Aorta (tissue), 5 donors: ENCODE measurements around the gene GPRC5D. TPM values are rescaled to one million over a fixed set of nuclear protein-coding genes. Genes with fewer than 3 reads are reported as not detected.

Source experiments
- ATAC-seq: fragments of 200-7000 bp; cut with Tn5 transposase; one replicate; pipeline ENCODE4 v1.9.1; 2022; ENCODE audit warnings: moderate library complexity; ENCODE audit not compliant: low FRiP score
- DNase-seq, 2 donors: peaks; one replicate each; pipeline ENCODE4 v3.0.0-alpha.2; 2020
- H3K27ac ChIP-seq, 2 donors: one replicate each; pipeline ENCODE4 v1.5.1; 2013; ENCODE audit warnings: low read length in 2 of 2, mild to moderate bottlenecking in 2 of 2, moderate library complexity in 2 of 2, control low read depth in 1 of 2, inconsistent platforms in 1 of 2, low read depth in 1 of 2
- H3K27me3 ChIP-seq, 2 donors: one replicate each; pipeline ENCODE4 v1.6.1; 2013; ENCODE audit warnings: control low read depth in 1 of 2, low read length in 1 of 2, mild to moderate bottlenecking in 1 of 2, moderate library complexity in 1 of 2; ENCODE audit not compliant: insufficient read depth in 2 of 2, control insufficient read depth in 1 of 2
- H3K36me3 ChIP-seq, 2 donors: one replicate each; pipeline ENCODE4 v1.6.1; 2013; ENCODE audit warnings: control low read depth in 1 of 2, low read length in 1 of 2, mild to moderate bottlenecking in 1 of 2; ENCODE audit not compliant: insufficient read depth in 2 of 2, control insufficient read depth in 1 of 2
- H3K4me1 ChIP-seq, 2 donors: one replicate each; pipeline ENCODE4 v1.6.1; 2013; ENCODE audit warnings: low read length in 2 of 2, control low read depth in 1 of 2, mild to moderate bottlenecking in 1 of 2, moderate library complexity in 1 of 2; ENCODE audit not compliant: insufficient read depth in 2 of 2, control insufficient read depth in 1 of 2
- H3K4me3 ChIP-seq, 2 donors: one replicate each; pipeline ENCODE4 v1.5.1; 2013; ENCODE audit warnings: low read length in 2 of 2, control low read depth in 1 of 2, mild to moderate bottlenecking in 1 of 2
- H3K9me3 ChIP-seq: one replicate; pipeline ENCODE4 v1.6.1; 2013; ENCODE audit warnings: mild to moderate bottlenecking, low read length; ENCODE audit not compliant: control insufficient read depth
- WGBS, 2 donors: extraction: QIAGEN DNeasy Blood & Tissue Kit; methylation state at CpG; one replicate each; pipeline ENCODE4 v1.1.7; 2013; 5-methylcytosine and 5-hydroxymethylcytosine counted together
- intact Hi-C, 2 donors: fragments of 100-400 bp; cut with DNase I; formaldehyde crosslinking; loops; one replicate each; pipeline versions ENCODE4 v1.14.2 to v1.15.0; 2022
- polyA plus RNA-seq, 2 donors: library from polyadenylated mRNA; stranded (reverse); fragments of 200-250 nt; gene quantifications; one replicate each; pipeline ENCODE4 v1.2.3, GENCODE V29; 2013
- total RNA-seq, 2 donors: library from RNA; stranded (reverse); fragmentation: NEBNext Ultra II Directional; extraction: Animal tissue kit (Norgen Biotek cat#: 25700); gene quantifications; one replicate each; pipeline ENCODE4 v1.2.1, GENCODE V29; 2021
- donor health status: healthy with polysubstance abuse.
- donor health status: Bipolar disorder and iron deficiency.
- donor health status: DM: no; HTN: no; CAD: no.
- donor health status: DM: no; HTN: no; CAD: no.
- donor health status: DM: yes; HTN: yes; CAD: no.

GPRC5D gene
- total and polyA plus RNA-seq, 4 donors: 0.39 TPM; not detected in 3

DNA sequence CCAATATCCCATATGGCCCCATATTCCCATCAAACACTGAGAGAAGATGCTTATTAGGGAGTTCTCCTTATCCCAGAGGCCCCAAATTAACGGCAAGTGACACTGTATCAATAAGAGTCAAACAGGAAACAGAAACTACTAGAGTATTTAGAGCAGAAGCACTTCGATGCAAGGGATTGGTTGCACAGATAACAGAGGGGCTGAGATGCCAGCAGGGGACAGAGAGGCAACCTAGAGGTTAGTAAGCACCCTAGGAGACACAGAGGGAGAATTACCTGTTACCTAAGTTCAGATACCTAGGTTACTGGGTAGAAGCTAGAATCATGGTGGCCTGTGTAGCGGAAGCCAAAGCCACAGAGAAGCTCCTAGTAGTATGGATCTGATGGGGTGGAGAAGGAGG lies 45.2 kb upstream of the GPRC5D start:
- WGBS, 2 donors: 54 to 57% methylated on average over 3 of the region's 3 CpGs
- no peak for ATAC-seq
- Histone ChIP-seq H3K36me3 (no peaks in the 10 kb centered on the region), H3K27ac (no peak overlapping the region), H3K4me1 (peaks cover 0 to 1% of the 10 kb centered on the region in 2 donors), H3K4me3 (no peak overlapping the region), H3K9me3 (no peaks in the 10 kb centered on the region), H3K27me3 (no peaks in the 10 kb centered on the region)
- no peak for DNase-seq
- intact Hi-C loops: no loop called here

- Histone ChIP-seq H3K36me3 (no peaks in the 10 kb centered on the region), H3K27me3 (no peaks in the 10 kb centered on the region), H3K4me3 (no peak overlapping the region), H3K27ac (no peak overlapping the region), H3K4me1 (peaks cover 0 to 1% of the 10 kb centered on the region in 2 donors), H3K9me3 (no peaks in the 10 kb centered on the region)
- intact Hi-C loops: no loop called here
- no peak for DNase-seq
- 33 to 40% methylated on average over 3 of the region's 3 CpGs for WGBS, 2 donors
- ATAC-seq: no peak
These were observed 44.2 kb upstream of the GPRC5D start for GRCh38 chr12:12996209-12996608.

- H3K9me3 ChIP-seq: no peaks in the 10 kb centered on the region
- DNase-seq (no peak), ATAC-seq (no peak)
- WGBS, 2 donors: 95 to 98% methylated on average over 3 of the region's 3 CpGs
- intact Hi-C loops: no loop called here
- H3K27ac ChIP-seq: no peak overlapping the region
- H3K4me1 ChIP-seq: peaks cover 0 to 3% of the 10 kb centered on the region in 2 donors
- no peak overlapping the region for H3K4me3 ChIP-seq
- no peaks in the 10 kb centered on the region for H3K27me3 ChIP-seq
- no peaks in the 10 kb centered on the region for H3K36me3 ChIP-seq
These were observed 43.1 kb upstream of the GPRC5D start for GRCh38 chr12:12995088-12995487.

GRCh38 chr12:12993367-12993766 lies 41.4 kb upstream of the GPRC5D start:
- Histone ChIP-seq H3K4me3 (no peak overlapping the region), H3K9me3 (no peaks in the 10 kb centered on the region), H3K4me1 (peaks cover 0 to 3% of the 10 kb centered on the region in 2 donors), H3K27me3 (no peaks in the 10 kb centered on the region), H3K36me3 (peaks cover 0 to 6% of the 10 kb centered on the region in 2 donors), H3K27ac (no peak overlapping the region)
- DNase-seq (no peak), ATAC-seq (no peak)
- 96 to 98% methylated on average over 4 of the region's 4 CpGs for WGBS, 2 donors
- intact Hi-C loops: no loop called here

GRCh38 chr12:12992418-12993130 lies 40.6 kb upstream of the GPRC5D start:
- Histone ChIP-seq H3K27me3 (no peaks in the 10 kb centered on the region), H3K27ac (no peak overlapping the region), H3K4me1 (peaks cover 0 to 3% of the 10 kb centered on the region in 2 donors), H3K36me3 (peaks cover 0 to 6% of the 10 kb centered on the region in 2 donors), H3K9me3 (no peaks in the 10 kb centered on the region), H3K4me3 (no peak overlapping the region)
- 61 to 68% methylated on average over 8 of the region's 8 CpGs for WGBS, 2 donors
- DNase-seq (peak in 1 of 2 donors; percentile 77), ATAC-seq (no peak)
- intact Hi-C loops: no loop called here

- ATAC-seq (no peak), DNase-seq (no peak)
- peaks cover 6 to 13% of the 10 kb centered on the region in 2 donors for H3K36me3 ChIP-seq
- WGBS, 2 donors: 69 to 72% methylated on average over 7 of the region's 7 CpGs
- H3K27ac ChIP-seq: no peak overlapping the region
- H3K4me1 ChIP-seq: peaks cover 0 to 1% of the 10 kb centered on the region in 2 donors
- H3K4me3 ChIP-seq: no peak overlapping the region
- no peaks in the 10 kb centered on the region for H3K27me3 ChIP-seq
- no peaks in the 10 kb centered on the region for H3K9me3 ChIP-seq
- intact Hi-C loops: no loop called here
These were observed 38.9 kb upstream of the GPRC5D start for GRCh38 chr12:12990700-12991468.

DNA sequence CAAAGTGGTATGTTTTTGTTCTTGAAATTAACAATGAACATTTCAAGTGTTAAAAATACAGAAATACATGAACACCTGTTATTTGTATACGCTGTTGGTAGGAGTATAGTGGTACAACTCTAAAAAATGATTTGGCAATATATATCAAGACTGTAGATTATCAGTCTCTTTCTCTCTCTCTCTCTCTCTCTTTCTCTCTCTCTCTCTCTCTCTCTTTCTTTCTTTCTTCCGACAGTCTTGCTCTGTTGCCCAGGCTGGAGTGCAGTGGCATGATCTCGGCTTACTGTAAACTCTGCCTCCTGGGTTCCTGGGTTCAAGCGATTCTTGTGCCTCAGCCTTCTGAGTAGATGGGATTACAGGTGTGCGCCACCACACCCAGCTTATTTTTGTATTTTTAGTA lies 35.5 kb upstream of the GPRC5D start:
- no peak for DNase-seq
- H3K4me3 ChIP-seq: no peak overlapping the region
- ATAC-seq: no peak
- H3K27me3 ChIP-seq: no peaks in the 10 kb centered on the region
- intact Hi-C loops: loop anchor here in 1 of 2 donors (5.0 kb wide), 1 partner anchor 225 kb away; no protein-coding TSS in a partner anchor
- H3K4me1 ChIP-seq: peaks cover 0 to 1% of the 10 kb centered on the region in 2 donors
- no peak overlapping the region for H3K27ac ChIP-seq
- no peaks in the 10 kb centered on the region for H3K9me3 ChIP-seq
- peaks cover 6 to 13% of the 10 kb centered on the region in 2 donors for H3K36me3 ChIP-seq
- WGBS, 2 donors: 74 to 76% methylated on average over 5 of the region's 5 CpGs

GRCh38 chr12:12986775-12987331 lies 34.9 kb upstream of the GPRC5D start:
- peaks cover 0 to 1% of the 10 kb centered on the region in 2 donors for H3K4me1 ChIP-seq
- peaks cover 6 to 13% of the 10 kb centered on the region in 2 donors for H3K36me3 ChIP-seq
- H3K27me3 ChIP-seq: no peaks in the 10 kb centered on the region
- no peaks in the 10 kb centered on the region for H3K9me3 ChIP-seq
- intact Hi-C loops: loop anchor here in 1 of 2 donors (5.0 kb wide), 1 partner anchor 225 kb away; no protein-coding TSS in a partner anchor
- H3K4me3 ChIP-seq: no peak overlapping the region
- DNase-seq (no peak), ATAC-seq (no peak)
- WGBS, 2 donors: 78 to 82% methylated on average over 10 of the region's 10 CpGs
- no peak overlapping the region for H3K27ac ChIP-seq
